Hepatocyte (in vitro differentiated cells): ENCODE measurements around the gene EIF2B4. TPM values are rescaled to one million over a fixed set of nuclear protein-coding genes. Genes with fewer than 3 reads are reported as not detected.
A peak's percentile ranks its signal among the peaks of the same experiment; 100 is the strongest.
"Not testable (repeated sequence)": the region's sequence is repeated elsewhere in the genome, so short reads cannot be mapped to it uniquely, and the experiment has no call there.

ENCODE experiments used
- DNase-seq: peaks from one replicate; pipeline ENCODE4 v3.0.0-alpha.2; 2016; ENCODE audit warnings: low spot score
- H2AFZ ChIP-seq: fragments of 200-600 bp; sonication (generic); 2 replicates; pipeline ENCODE4 v1.6.0; 2016; ENCODE audit warnings: antibody characterized with exemption, mild to moderate bottlenecking
- H3K27ac ChIP-seq: fragments of 200-600 bp; sonication (generic); 2 replicates; pipeline ENCODE4 v1.5.1; 2016; ENCODE audit warnings: mild to moderate bottlenecking
- H3K27me3 ChIP-seq: fragments of 200-600 bp; sonication (generic); 2 replicates; pipeline ENCODE4 v1.6.1; 2016
- H3K36me3 ChIP-seq: fragments of 200-600 bp; sonication (generic); replicated peaks from 2 replicates; pipeline ENCODE4 v1.5.1; 2016; ENCODE audit warnings: low read depth; ENCODE audit not compliant: insufficient read depth
- H3K4me1 ChIP-seq: fragments of 200-600 bp; sonication (generic); 2 replicates; pipeline ENCODE4 v1.5.1; 2016; ENCODE audit warnings: mild to moderate bottlenecking, moderate library complexity; ENCODE audit not compliant: insufficient read depth
- H3K4me2 ChIP-seq: fragments of 200-600 bp; sonication (generic); 2 replicates; pipeline ENCODE4 v1.6.0; 2016
- H3K4me3 ChIP-seq: fragments of 200-600 bp; sonication (generic); 2 replicates; pipeline ENCODE4 v1.5.1; 2016; ENCODE audit warnings: mild to moderate bottlenecking
- H3K79me2 ChIP-seq: fragments of 200-600 bp; sonication (generic); 2 replicates; pipeline ENCODE4 v1.6.0; 2017; ENCODE audit warnings: mild to moderate bottlenecking
- H3K9me2 ChIP-seq: fragments of 200-600 bp; sonication (generic); replicated peaks from 2 replicates; pipeline ENCODE4 v1.6.0; 2017; ENCODE audit warnings: mild to moderate bottlenecking; ENCODE audit not compliant: insufficient read depth
- H3K9me3 ChIP-seq: fragments of 200-600 bp; sonication (generic); 2 replicates; pipeline ENCODE4 v1.5.1; 2016; ENCODE audit warnings: low read depth, mild to moderate bottlenecking
- H4K20me1 ChIP-seq: fragments of 200-600 bp; sonication (generic); 2 replicates; pipeline ENCODE4 v1.6.0; 2016; ENCODE audit warnings: mild to moderate bottlenecking; ENCODE audit not compliant: insufficient read depth, poor library complexity, severe bottlenecking
- EZH2 ChIP-seq: fragments of 200-600 bp; sonication (generic); IDR thresholded peaks from 2 replicates; pipeline ENCODE4 v1.6.1; 2016; ENCODE audit warnings: antibody characterized with exemption, mild to moderate bottlenecking, borderline replicate concordance
- EZH2phosphoT487 ChIP-seq: fragments of 200-600 bp; sonication (generic); IDR thresholded peaks from one replicate; pipeline ENCODE4 v1.6.1; 2018; ENCODE audit warnings: antibody characterized with exemption, mild to moderate bottlenecking, low read depth, moderate library complexity; ENCODE audit not compliant: unreplicated experiment, severe bottlenecking
- WGBS: methylation state at CpG from one replicate; pipeline ENCODE4 v1.1.6; 2016; ENCODE audit warnings: low lambda C conversion rate; ENCODE audit errors: missing lambda C conversion rate; 5-methylcytosine and 5-hydroxymethylcytosine counted together
- polyA plus RNA-seq: library from polyadenylated mRNA; unstranded; fragments of >200 nt; fragmentation: Nextera tagmentation; extraction: Ambion mirVana; gene quantifications from 2 replicates; pipeline ENCODE4 v1.2.1, GENCODE V29; 2016
- total RNA-seq: library from RNA; depleted of rRNA; stranded (reverse); fragments of >200 nt; gene quantifications from 2 replicates; pipeline ENCODE4 v1.2.3, GENCODE V29; 2014
- TF ChIP-seq, protein P1 (sequence below): fragments of 200-600 bp; sonication (generic); IDR thresholded peaks from 2 replicates; pipeline ENCODE4 v1.5.1; 2016; ENCODE audit warnings: antibody characterized with exemption, mild to moderate bottlenecking; ENCODE audit not compliant: poor library complexity

EIF2B4 gene
- total and polyA plus RNA-seq, 2 experiments from 2014 or later = 28.7 to 68.7 TPM

GRCh38 chr2:27354597-27354927 is 15.6 kb downstream of the EIF2B4 start:
- H3K36me3 ChIP-seq = no peaks in the 10 kb centered on the region
- H3K27me3 ChIP-seq = no peaks in the 10 kb centered on the region
- no peaks in the 10 kb centered on the region for H3K9me3 ChIP-seq
- no peak overlapping the region for H2AFZ ChIP-seq
- H3K4me2 ChIP-seq = peak overlapping the region; percentile 87
- 85% methylated on average over 7 of the region's 7 CpGs for WGBS
- no peak overlapping the region for H3K27ac ChIP-seq
- peaks cover 3% of the 10 kb centered on the region for H4K20me1 ChIP-seq
- no peaks in the 10 kb centered on the region for H3K9me2 ChIP-seq
- H3K4me3 ChIP-seq = no peak overlapping the region
- DNase-seq = no peak
- H3K79me2 ChIP-seq = peaks cover 81% of the 10 kb centered on the region
- H3K4me1 ChIP-seq = peaks cover 25% of the 10 kb centered on the region
- TF ChIP-seq EZH2phosphoT487 = no peak
- TF ChIP-seq, protein P1, sequence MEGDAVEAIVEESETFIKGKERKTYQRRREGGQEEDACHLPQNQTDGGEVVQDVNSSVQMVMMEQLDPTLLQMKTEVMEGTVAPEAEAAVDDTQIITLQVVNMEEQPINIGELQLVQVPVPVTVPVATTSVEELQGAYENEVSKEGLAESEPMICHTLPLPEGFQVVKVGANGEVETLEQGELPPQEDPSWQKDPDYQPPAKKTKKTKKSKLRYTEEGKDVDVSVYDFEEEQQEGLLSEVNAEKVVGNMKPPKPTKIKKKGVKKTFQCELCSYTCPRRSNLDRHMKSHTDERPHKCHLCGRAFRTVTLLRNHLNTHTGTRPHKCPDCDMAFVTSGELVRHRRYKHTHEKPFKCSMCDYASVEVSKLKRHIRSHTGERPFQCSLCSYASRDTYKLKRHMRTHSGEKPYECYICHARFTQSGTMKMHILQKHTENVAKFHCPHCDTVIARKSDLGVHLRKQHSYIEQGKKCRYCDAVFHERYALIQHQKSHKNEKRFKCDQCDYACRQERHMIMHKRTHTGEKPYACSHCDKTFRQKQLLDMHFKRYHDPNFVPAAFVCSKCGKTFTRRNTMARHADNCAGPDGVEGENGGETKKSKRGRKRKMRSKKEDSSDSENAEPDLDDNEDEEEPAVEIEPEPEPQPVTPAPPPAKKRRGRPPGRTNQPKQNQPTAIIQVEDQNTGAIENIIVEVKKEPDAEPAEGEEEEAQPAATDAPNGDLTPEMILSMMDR = no peak
- no peak for TF ChIP-seq EZH2

- no peaks in the 10 kb centered on the region for H3K9me3 ChIP-seq
- H3K4me1 ChIP-seq = peaks cover 25% of the 10 kb centered on the region
- peak overlapping the region; percentile 87 for H3K4me2 ChIP-seq
- no peak overlapping the region for H2AFZ ChIP-seq
- WGBS = 73% methylated on average over 7 of the region's 7 CpGs
- peak overlapping the region; percentile 59 for H3K27ac ChIP-seq
- TF ChIP-seq EZH2 = no peak
- TF ChIP-seq, protein P1 = no peak
- TF ChIP-seq EZH2phosphoT487 = no peak
- H3K27me3 ChIP-seq = no peaks in the 10 kb centered on the region
- no peaks in the 10 kb centered on the region for H3K9me2 ChIP-seq
- DNase-seq = no peak
- peaks cover 86% of the 10 kb centered on the region for H3K79me2 ChIP-seq
- peaks cover 3% of the 10 kb centered on the region for H4K20me1 ChIP-seq
- no peak overlapping the region for H3K4me3 ChIP-seq
- no peaks in the 10 kb centered on the region for H3K36me3 ChIP-seq
Observed at GRCh38 chr2:27353762-27354596, 16.2 kb downstream of the EIF2B4 start.

DNA sequence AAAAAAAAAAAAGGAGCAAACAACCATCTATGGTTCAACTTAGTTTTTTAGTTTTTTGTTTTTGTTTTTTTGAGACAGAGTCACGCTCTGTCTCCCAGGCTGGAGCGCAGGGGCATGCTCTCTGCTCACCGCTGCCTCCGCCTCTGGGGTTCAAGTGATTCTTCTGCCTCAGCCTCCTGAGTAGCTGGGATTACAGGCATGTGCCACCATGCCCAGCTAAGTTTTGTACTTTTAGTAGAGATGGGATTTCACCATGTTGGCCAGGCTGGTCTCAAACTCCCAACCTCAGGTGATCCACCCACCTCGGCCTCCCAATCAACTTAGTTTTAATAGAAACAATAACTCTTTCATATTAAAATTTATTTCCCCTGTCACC is 16.8 kb downstream of the EIF2B4 start:
- H3K79me2 ChIP-seq = peaks cover 88% of the 10 kb centered on the region
- not testable (repeated sequence) for H3K36me3 ChIP-seq, H4K20me1 ChIP-seq, H3K4me3 ChIP-seq, H3K27me3 ChIP-seq, H3K9me3 ChIP-seq, H3K9me2 ChIP-seq, DNase-seq, H2AFZ ChIP-seq
- WGBS = 98% methylated on average over 5 of the region's 5 CpGs
- H3K27ac ChIP-seq = peak overlapping the region; percentile 59
- peak overlapping the region; percentile 87 for H3K4me2 ChIP-seq
- H3K4me1 ChIP-seq = peaks cover 24% of the 10 kb centered on the region

- TF ChIP-seq EZH2 (no peak), EZH2phosphoT487 (no peak)
- TF ChIP-seq, protein P1 = no peak
- Histone ChIP-seq H2AFZ (no peak overlapping the region), H3K4me1 (peaks cover 15% of the 10 kb centered on the region), H3K4me2 (no peak overlapping the region), H3K79me2 (peaks cover 91% of the 10 kb centered on the region), H3K27me3 (no peaks in the 10 kb centered on the region), H4K20me1 (peaks cover 14% of the 10 kb centered on the region), H3K4me3 (no peak overlapping the region), H3K36me3 (no peaks in the 10 kb centered on the region), H3K27ac (no peak overlapping the region), H3K9me3 (no peaks in the 10 kb centered on the region), H3K9me2 (no peaks in the 10 kb centered on the region)
- no peak for DNase-seq
- 96% methylated on average over 6 of the region's 6 CpGs for WGBS
Observed at GRCh38 chr2:27351802-27352598, 18.1 kb downstream of the EIF2B4 start.
